ENCODE measurements around the gene STEAP3. TPM values are rescaled to one million over a fixed set of nuclear protein-coding genes. Genes with fewer than 3 reads are reported as not detected.

Gene STEAP3
- total RNA-seq, 1 donor from 2014 or later: 9.1 TPM

- no peak for ATAC-seq
- no peak for DNase-seq (ENCODE audit: low spot score)
- intact Hi-C loops (cut with DNase I): no loop called here
Observed at GRCh38 chr2:119222213-119222612, 1.4 kb upstream of the STEAP3 start.

GRCh38 chr2:119222863-119223520 lies 642 bp upstream of the STEAP3 start:
- intact Hi-C loops (cut with DNase I): no loop called here
- ATAC-seq (peak; percentile 5), DNase-seq (ENCODE audit: low spot score) (no peak)

GRCh38 chr2:119224391-119225104 lies 914 bp downstream of the STEAP3 start:
- DNase-seq (ENCODE audit: low spot score) (no peak), ATAC-seq (no peak)
- intact Hi-C loops (cut with DNase I): no loop called here

- intact Hi-C loops (cut with DNase I): no loop called here
- no peak for DNase-seq (ENCODE audit: low spot score)
- no peak for ATAC-seq
Observed at GRCh38 chr2:119225105-119225865, 1.7 kb downstream of the STEAP3 start.

- DNase-seq (ENCODE audit: low spot score) (no peak), ATAC-seq (no peak)
- intact Hi-C loops (cut with DNase I): no loop called here
Observed at GRCh38 chr2:119225926-119226325, 2.3 kb downstream of the STEAP3 start.

GRCh38 chr2:119227346-119227745 lies 3.7 kb downstream of the STEAP3 start:
- intact Hi-C loops (cut with DNase I): no loop called here
- DNase-seq (ENCODE audit: low spot score): no peak
- no peak for ATAC-seq

GRCh38 chr2:119228136-119228535 lies 4.5 kb downstream of the STEAP3 start:
- DNase-seq (ENCODE audit: low spot score): no peak
- intact Hi-C loops (cut with DNase I): no loop called here
- ATAC-seq: no peak

- no peak for DNase-seq (ENCODE audit: low spot score)
- intact Hi-C loops (cut with DNase I): no loop called here
- no peak for ATAC-seq
Observed at GRCh38 chr2:119228964-119229363, 5.3 kb downstream of the STEAP3 start.

GRCh38 chr2:119229716-119230115 lies 6.1 kb downstream of the STEAP3 start:
- ATAC-seq: no peak
- DNase-seq (ENCODE audit: low spot score): no peak
- intact Hi-C loops (cut with DNase I): no loop called here

- DNase-seq (ENCODE audit: low spot score) (no peak), ATAC-seq (no peak)
- intact Hi-C loops (cut with DNase I): no loop called here
Observed at GRCh38 chr2:119230219-119231185, 6.9 kb downstream of the STEAP3 start.

GRCh38 chr2:119231975-119232665 lies 8.5 kb downstream of the STEAP3 start:
- DNase-seq (ENCODE audit: low spot score): no peak
- intact Hi-C loops (cut with DNase I): no loop called here
- ATAC-seq: no peak

- ATAC-seq (no peak), DNase-seq (ENCODE audit: low spot score) (no peak)
- intact Hi-C loops (cut with DNase I): no loop called here
Observed at GRCh38 chr2:119232666-119232993, 9.0 kb downstream of the STEAP3 start.

- DNase-seq (ENCODE audit: low spot score) (no peak), ATAC-seq (no peak)
- intact Hi-C loops (cut with DNase I): no loop called here
Observed at GRCh38 chr2:119233326-119234020, 9.8 kb downstream of the STEAP3 start.

GRCh38 chr2:119234021-119235019 lies 10.7 kb downstream of the STEAP3 start:
- intact Hi-C loops (cut with DNase I): no loop called here
- peak; percentile 61 for ATAC-seq
- DNase-seq (ENCODE audit: low spot score): no peak

- DNase-seq (ENCODE audit: low spot score) (no peak), ATAC-seq (no peak)
- intact Hi-C loops (cut with DNase I): no loop called here
Observed at GRCh38 chr2:119236796-119237195, 13.2 kb downstream of the STEAP3 start.

GRCh38 chr2:119240311-119241204 lies 16.9 kb downstream of the STEAP3 start:
- no peak for DNase-seq (ENCODE audit: low spot score)
- no peak for ATAC-seq
- intact Hi-C loops (cut with DNase I): no loop called here

Measured in sciatic nerve (tissue), 2 donors.